GM12878 (cell line): ENCODE data around the gene GPC5. TPM values are rescaled to one million over a fixed set of nuclear protein-coding genes. Genes with fewer than 3 reads are reported as not detected.

Experiments used
- BCL11A ChIP-seq: IDR thresholded peaks from 2 replicates; pipeline ENCODE4 v1.6.1; 2011; ENCODE audit warnings: low read depth, low read length
- CREM ChIP-seq: IDR thresholded peaks from 2 replicates; pipeline ENCODE4 v1.6.1; 2014; ENCODE audit warnings: antibody characterized with exemption, low read depth
- E2F8 ChIP-seq: fragments of 450-650 bp; IDR thresholded peaks from 2 replicates; pipeline ENCODE4 v1.6.1; 2018; ENCODE audit warnings: mild to moderate bottlenecking, low read depth, moderate library complexity; ENCODE audit not compliant: partially characterized antibody
- ESRRA ChIP-seq: IDR thresholded peaks from 2 replicates; pipeline ENCODE4 v1.6.1; 2012; ENCODE audit warnings: mild to moderate bottlenecking, low read length, improper control_type of control experiment
- IKZF2 ChIP-seq, 2 experiments: fragments of 450-650 bp; IDR thresholded peaks; 2 replicates each; pipeline ENCODE4 v1.6.1; 2017; ENCODE audit warnings: mild to moderate bottlenecking in 2 of 2, moderate library complexity in 2 of 2
- IRF4 ChIP-seq: IDR thresholded peaks from 2 replicates; pipeline ENCODE4 v1.6.1; 2011; ENCODE audit warnings: low read depth, low read length
- IRF5 ChIP-seq: fragments of 450-650 bp; IDR thresholded peaks from 2 replicates; pipeline ENCODE4 v1.6.1; 2017; ENCODE audit warnings: borderline replicate concordance
- MEF2B ChIP-seq: fragments of 450-650 bp; IDR thresholded peaks from 2 replicates; pipeline ENCODE4 v1.6.1; 2018; ENCODE audit warnings: mild to moderate bottlenecking, moderate library complexity; ENCODE audit not compliant: partially characterized antibody, poor library complexity, severe bottlenecking
- MTA3 ChIP-seq: IDR thresholded peaks from 2 replicates; pipeline ENCODE4 v1.6.1; 2012; ENCODE audit warnings: low read length, inconsistent platforms, borderline replicate concordance
- NFYB ChIP-seq: IDR thresholded peaks from 2 replicates; pipeline ENCODE4 v1.6.1; 2011; ENCODE audit warnings: low read depth, mild to moderate bottlenecking, low read length, improper control_type of control experiment, moderate library complexity; ENCODE audit not compliant: insufficient read depth
- NR2F1 ChIP-seq: fragments of 450-650 bp; conservative IDR thresholded peaks from 2 replicates; pipeline ENCODE4 v1.6.1; 2017; ENCODE audit warnings: mild to moderate bottlenecking
- POLR2A ChIP-seq: IDR thresholded peaks from 2 replicates; pipeline ENCODE4 v1.6.1; 2011; ENCODE audit warnings: low read depth, mild to moderate bottlenecking, low read length
- RAD21 ChIP-seq: IDR thresholded peaks from 2 replicates; pipeline ENCODE4 v1.6.1; 2011; ENCODE audit warnings: mild to moderate bottlenecking, low read depth, low read length, moderate library complexity; ENCODE audit not compliant: insufficient read depth
- RUNX3 ChIP-seq: IDR thresholded peaks from 2 replicates; pipeline ENCODE4 v1.6.1; 2012; ENCODE audit warnings: low read length, inconsistent platforms
- SKIL ChIP-seq: fragments of 450-650 bp; IDR thresholded peaks from 2 replicates; pipeline ENCODE4 v1.6.1; 2017; ENCODE audit warnings: mild to moderate bottlenecking, low read depth, inconsistent platforms; ENCODE audit not compliant: poor library complexity, severe bottlenecking
- SMAD5 ChIP-seq: IDR thresholded peaks from 2 replicates; pipeline ENCODE4 v1.6.1; 2016; ENCODE audit warnings: antibody characterized with exemption, low read depth
- SP1 ChIP-seq: IDR thresholded peaks from one replicate; pipeline ENCODE4 v1.6.1; 2011; ENCODE audit warnings: low read depth, low read length
- TAF1 ChIP-seq: IDR thresholded peaks from 2 replicates; pipeline ENCODE4 v1.6.1; 2011; ENCODE audit warnings: mild to moderate bottlenecking, low read depth, low read length, borderline replicate concordance
- TARDBP ChIP-seq: IDR thresholded peaks from 2 replicates; pipeline ENCODE4 v1.6.1; 2016; ENCODE audit warnings: borderline replicate concordance
- TCF3 ChIP-seq: IDR thresholded peaks from 2 replicates; pipeline ENCODE4 v1.6.1; 2012; ENCODE audit warnings: low read depth, mild to moderate bottlenecking, low read length, borderline replicate concordance; ENCODE audit not compliant: insufficient read depth
- USF1 ChIP-seq: IDR thresholded peaks from 2 replicates; pipeline ENCODE4 v1.6.1; 2011; ENCODE audit warnings: borderline replicate concordance, low read depth, mild to moderate bottlenecking, moderate library complexity, mixed read lengths, low read length; ENCODE audit not compliant: insufficient read depth; ENCODE audit errors: extremely low read length
- polyA plus RNA-seq, 11 experiments: library from polyadenylated mRNA; depleted of rRNA in 4 of 11; unstranded in 6 of 11; stranded (reverse) in 5 of 11; fragments of >200 nt; fragmentation: Nextera tagmentation in 4 of 11; fragmentation: Illumina TruSeq in 1 of 11; extraction: Ambion mirVana in 4 of 11; extraction: Trizol in 1 of 11; gene quantifications; 1 replicate in 1 of 11; 2 replicates in 10 of 11; pipeline versions ENCODE4 v1.2.1 to v1.2.3, GENCODE V29; 2011 to 2016; ENCODE audit warnings: inconsistent platforms in 2 of 11, missing spikeins in 2 of 11, low read depth in 1 of 11
- total RNA-seq, 4 experiments: library from RNA; depleted of rRNA in 3 of 4; stranded (reverse); fragments of >200 nt in 3 of 4; fragmentation: Illumina TruSeq in 1 of 4; extraction: Trizol in 1 of 4; gene quantifications; 2 replicates each; pipeline versions ENCODE4 v1.2.1 to v1.2.3, GENCODE V29; 2013 to 2021

The GPC5 gene
- total and polyA plus RNA-seq, 10 of the 15 experiments (the other 5 are each of a cell fraction or from before 2014, with no cell fraction given), result 0.05 to 0.87 (median 0.44) TPM; not detected in 1

GRCh38 chr13:91348906-91349435, 49.5 kb upstream of the GPC5 start (continued):
- TF ChIP-seq POLR2A (peak; percentile 6; the same call in 1 of the 2 replicates), CREM (no peak), RUNX3 (peak; percentile 27; the same call in 1 of the 2 replicates), SKIL (peak; percentile 35), IRF4 (no peak), MEF2B (peak; percentile 32), BCL11A (0 out of 2 replicates have a peak, but pooled peaks have one; percentile 9), NFYB (no peak), SMAD5 (0 out of 2 replicates have a peak, but pooled peaks have one; percentile 52), NR2F1 (peak; percentile 53), MTA3 (no peak; the same call in 1 of the 2 replicates), IKZF2 (IDR thresholded peaks at IDR 0.05) (peak; percentile 30 to 35; a peak in 1 of 4 replicates), ESRRA (peak; percentile 63), USF1 (peak; percentile 22), TARDBP (0 out of 2 replicates have a peak, but pooled peaks have one; percentile 36), SP1 (peak; percentile 23), IRF5 (no peak), TAF1 (0 out of 2 replicates have a peak, but pooled peaks have one; percentile 34), RAD21 (peak; percentile 52), TCF3 (0 out of 2 replicates have a peak, but pooled peaks have one; percentile 48), E2F8 (peak; percentile 62)
